NCI-H2227 (cell line): Measurements from ENCODE around the gene C19orf25.
"Not testable (repeated sequence)": the region's sequence is repeated elsewhere in the genome, so short reads cannot be mapped to it uniquely, and the experiment has no call there.

ENCODE experiments used
- DNase-seq: peaks from one replicate; lab custom pipeline; 2025; ENCODE audit not compliant: unreplicated experiment; lab: John Stamatoyannopoulos, UW

C19orf25 gene

DNA sequence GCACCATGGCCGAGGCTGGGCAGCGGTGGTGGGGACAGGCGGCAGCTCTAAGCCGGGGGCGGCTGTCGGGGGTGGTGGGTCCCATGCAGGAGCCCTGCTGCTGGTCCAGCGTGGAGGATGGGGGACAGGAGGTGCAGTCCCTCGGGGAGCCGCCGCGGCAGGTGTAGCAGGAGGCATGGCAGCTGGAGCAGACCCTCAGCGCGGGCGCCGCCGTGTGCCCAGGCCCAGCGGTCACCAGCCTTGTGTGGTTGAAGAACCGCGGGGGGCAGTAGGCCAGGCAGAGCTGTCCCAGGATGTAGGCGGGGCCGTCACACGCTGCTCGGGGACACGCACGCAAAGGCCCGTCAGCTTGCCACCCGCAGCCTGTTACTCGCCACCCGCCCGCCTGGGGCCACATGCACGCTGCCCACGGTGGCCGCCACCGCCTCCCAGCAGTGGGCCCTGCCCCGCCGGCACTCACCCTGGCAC, 2.9 kb upstream of the C19orf25 start:
- no peak for DNase-seq

GRCh38 chr19:1481224-1481892, 2.3 kb upstream of the C19orf25 start:
- no peak for DNase-seq

GRCh38 chr19:1477056-1477455, 2.0 kb downstream of the C19orf25 start:
- not testable (repeated sequence) for DNase-seq

DNA sequence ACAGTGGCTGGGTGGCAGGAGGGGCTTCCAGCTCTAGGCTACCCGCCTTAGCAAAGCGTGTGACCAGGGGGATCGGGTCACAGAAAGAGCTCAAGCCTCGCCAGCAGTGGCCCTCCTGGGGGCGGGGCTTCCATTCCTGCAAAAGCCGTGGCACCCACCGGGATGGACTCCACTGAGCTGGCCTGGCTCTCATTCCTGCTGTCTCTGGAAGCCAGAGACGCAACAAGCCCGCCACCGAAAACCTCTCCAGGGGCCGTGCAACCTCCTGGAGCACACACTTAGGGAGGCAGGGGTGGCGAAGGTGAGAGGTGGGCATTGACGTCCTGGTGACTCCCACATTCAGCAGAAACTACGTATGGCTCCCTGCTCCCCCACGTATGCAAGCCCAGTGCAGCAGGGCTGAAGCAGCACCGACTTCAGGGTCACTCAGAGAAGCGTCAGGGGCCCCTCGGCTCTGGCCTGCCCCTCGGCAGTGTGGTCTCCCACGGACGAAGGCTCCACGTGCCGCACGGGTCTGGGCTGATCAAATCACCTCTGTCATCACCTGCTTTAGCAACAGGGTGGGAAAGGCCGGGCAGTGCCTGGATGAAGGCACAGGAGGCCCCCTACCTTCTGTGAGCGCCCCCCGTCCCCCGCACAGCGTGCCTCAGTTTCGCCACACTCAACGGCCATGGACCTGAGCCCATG, 3.1 kb downstream of the C19orf25 start:
- no peak for DNase-seq

- no peak for DNase-seq
Measured at GRCh38 chr19:1474765-1475351, 4.2 kb downstream of the C19orf25 start.

DNA sequence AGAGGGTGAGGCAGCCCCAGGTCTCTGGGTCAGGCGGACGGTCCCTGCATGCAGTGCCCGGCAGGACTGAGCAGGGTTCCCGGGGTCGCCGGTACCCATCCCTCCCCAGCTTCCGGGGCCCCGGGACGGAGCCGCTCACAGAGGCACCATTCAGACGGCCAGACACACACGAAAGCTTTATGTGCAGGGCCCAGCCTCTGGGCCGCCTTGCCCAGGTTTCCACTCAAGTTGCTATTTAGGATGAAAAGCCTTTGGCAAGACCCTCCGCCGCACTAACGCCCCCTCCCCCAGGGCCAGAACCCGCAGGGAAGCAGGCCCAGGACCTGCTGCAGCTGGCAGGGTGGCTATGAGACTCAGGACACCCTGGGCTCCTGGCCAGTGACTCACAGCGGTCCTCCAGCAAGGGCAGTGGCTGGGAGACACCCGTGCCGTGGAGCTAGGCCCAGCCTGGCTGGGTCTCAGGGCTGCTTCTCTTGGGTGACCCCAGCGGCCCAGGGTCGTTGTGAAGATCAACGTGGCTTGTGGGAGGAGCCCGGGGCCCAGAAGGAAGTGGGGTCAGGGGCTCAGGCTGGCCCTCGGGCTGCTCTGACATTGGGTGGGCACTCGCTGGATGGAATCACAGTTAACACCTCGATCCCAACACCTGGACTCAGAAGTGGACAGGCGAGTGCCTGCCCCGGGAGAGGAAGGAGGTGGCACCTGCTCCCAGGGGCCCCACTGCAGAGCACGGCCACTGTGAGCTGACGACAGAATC, 4.8 kb downstream of the C19orf25 start:
- no peak for DNase-seq

DNA sequence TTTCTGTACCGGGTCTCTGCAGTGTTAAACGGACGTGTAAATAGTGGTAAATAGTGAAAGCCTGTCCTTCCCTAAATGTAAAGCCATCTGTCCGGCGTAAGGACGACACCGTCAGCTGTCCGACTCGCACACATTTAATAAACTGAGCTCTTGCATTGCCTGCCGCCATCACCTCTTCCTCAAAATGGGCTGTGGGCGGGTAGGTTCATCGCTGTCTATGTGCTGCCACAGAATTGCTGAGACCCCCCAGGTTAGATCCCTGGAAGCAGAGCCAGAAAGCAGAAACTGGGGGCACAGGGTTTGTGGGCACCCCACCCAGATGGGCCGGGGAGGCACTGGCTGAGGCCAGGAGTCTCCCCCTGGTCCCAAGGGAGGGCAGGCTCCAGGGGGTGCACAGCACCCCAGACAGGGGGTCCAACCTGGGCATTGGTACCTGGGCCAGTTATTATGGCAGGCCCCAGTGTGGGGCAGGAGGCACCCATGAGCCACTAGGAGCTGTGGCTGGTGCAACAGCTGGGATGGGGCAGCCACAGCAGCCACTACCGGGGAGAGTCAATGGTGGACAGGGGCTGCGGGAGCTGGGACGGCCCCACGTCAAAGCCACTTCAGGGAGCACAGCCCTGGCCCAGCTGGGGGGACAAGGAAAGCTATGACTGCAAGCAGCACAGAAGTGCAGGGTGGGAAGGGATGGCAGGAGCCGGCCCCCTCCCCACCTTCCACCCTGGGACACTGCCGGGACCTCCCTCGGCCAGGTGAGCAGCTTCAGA, 5.7 kb downstream of the C19orf25 start:
- no peak for DNase-seq

- DNase-seq: no peak
Measured at GRCh38 chr19:1472231-1473084, 6.6 kb downstream of the C19orf25 start.

DNA sequence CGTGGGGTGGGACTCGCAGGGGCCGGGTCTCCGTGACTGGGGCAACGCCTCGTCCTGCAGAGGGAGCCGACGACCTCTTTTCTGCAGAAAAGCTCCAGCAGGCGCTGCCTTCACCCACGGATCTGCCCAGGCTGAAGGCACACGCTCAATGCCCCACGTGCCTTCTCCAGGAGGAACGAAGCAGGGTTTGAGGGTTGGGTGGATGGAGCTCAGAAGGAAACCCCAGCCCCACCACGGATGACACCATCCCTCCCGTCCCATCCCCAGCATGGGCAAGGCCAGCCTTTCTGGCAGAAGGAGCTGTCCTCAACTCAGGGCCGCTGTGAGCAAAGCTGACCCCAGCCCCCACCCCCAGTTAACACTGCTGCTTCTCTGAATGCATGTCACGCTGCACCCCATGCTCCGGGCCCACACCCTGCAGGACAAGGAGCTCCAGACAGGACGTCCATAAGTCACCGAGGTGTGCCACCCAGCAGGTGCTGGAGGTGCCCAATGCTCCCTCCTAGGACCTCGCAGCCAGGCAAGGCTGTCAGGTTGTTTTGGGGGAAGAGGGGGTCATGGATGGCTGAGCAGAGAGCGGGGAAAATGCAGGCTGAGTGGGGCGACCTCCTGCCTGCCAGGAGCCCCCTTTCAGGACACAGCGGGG, 7.4 kb downstream of the C19orf25 start:
- DNase-seq: peak; percentile 36

GRCh38 chr19:1471010-1471514, 8.0 kb downstream of the C19orf25 start:
- DNase-seq: peak; percentile 75

DNA sequence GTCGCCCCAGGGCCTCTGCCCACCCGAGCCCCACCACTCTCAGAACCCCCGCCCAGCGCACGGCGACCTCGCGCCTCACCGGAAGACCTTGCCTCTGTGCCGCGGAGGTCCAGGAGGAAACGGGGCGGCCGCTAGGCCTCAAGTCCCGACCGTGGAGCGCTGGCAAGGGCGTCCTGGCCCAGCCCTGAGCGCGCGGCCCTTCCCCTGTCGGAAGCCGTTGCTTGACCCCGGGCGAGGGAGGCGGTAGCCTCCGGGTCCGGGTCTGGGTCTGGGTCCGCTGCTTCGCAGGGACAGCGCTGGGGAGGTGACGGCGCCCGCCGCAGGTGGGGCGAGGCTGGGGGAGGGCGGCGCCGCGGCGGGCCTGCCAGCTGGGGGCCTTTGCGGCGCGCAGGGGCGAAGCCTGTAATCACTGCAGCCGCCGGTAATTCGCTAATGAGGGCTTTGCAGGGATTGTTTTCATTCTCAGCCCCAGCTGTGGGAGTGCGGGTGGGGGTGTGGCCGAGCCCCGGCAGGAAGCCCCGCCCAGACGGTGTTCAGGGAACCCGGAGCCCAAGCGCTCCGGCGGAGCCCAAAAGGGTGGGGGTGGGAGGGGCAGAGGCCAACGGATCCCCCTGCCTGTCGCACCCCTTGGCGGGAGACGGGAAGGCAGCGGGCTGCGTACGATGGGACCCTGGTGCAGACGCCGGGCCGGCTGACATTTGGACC, 8.6 kb downstream of the C19orf25 start:
- peak; percentile 85 for DNase-seq

DNA sequence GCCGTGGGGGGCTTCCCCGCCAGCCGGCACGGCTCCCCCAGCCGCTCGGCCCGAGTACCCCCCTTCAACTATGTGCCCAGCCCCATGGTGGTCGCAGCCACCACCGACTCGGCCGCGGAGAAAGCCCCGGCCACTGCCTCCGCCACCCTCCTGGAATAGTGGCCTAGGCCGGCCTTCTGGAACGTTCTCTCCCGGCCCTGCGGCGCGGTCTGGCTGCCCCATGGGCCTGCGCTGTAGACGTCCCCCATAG, 9.0 kb downstream of the C19orf25 start:
- no peak for DNase-seq

DNA sequence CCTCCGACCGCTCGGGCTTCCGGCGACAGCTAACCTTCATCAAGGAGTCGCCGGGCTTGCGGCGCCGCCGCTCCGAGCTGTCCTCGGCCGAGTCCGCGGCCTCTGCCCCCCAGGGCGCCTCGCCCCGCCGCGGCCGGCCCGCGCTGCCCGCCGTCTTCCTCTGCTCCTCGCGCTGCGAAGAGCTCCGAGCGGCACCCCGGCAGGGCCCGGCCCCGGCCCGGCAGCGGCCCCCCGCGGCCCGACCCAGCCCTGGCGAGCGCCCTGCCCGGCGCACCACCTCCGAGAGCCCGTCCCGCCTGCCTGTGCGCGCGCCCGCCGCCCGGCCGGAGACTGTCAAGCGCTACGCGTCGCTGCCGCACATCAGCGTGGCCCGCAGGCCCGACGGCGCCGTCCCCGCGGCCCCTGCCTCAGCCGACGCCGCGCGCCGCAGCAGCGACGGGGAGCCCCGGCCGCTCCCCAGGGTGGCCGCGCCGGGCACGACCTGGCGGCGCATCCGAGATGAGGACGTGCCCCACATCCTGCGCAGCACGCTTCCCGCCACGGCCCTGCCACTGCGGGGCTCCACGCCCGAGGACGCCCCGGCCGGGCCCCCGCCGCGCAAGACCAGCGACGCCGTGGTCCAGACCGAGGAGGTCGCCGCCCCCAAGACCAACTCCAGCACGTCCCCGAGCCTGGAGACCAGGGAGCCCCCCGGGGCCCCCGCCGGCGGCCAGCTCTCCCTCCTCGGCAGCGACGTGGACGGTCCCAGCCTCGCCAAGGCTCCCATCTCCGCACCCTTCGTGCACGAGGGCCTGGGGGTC, 9.6 kb downstream of the C19orf25 start:
- DNase-seq: no peak

- DNase-seq: no peak
Measured at GRCh38 chr19:1468821-1469254, 10.2 kb downstream of the C19orf25 start.

GRCh38 chr19:1468274-1468820, 10.7 kb downstream of the C19orf25 start:
- no peak for DNase-seq

GRCh38 chr19:1467490-1468273, 11.3 kb downstream of the C19orf25 start:
- DNase-seq: no peak

GRCh38 chr19:1467215-1467489, 11.9 kb downstream of the C19orf25 start:
- DNase-seq: no peak
